Uterus (tissue), 2 donors: Measurements from ENCODE around the gene OR6Y1.

Experiments used
- CTCF ChIP-seq, 4 experiments: fragments of 200-600 bp in 2 of 4; fragments of 450-650 bp in 2 of 4; sonication (generic) in 2 of 4; IDR thresholded peaks; one replicate each; pipeline ENCODE4 v1.5.1; 2016 to 2019; ENCODE audit warnings: antibody characterized with exemption in 4 of 4, mild to moderate bottlenecking in 2 of 4, moderate library complexity in 1 of 4
- POLR2A ChIP-seq, 2 donors: fragments of 450-650 bp; IDR thresholded peaks; one replicate each; pipeline ENCODE4 v1.6.1; 2016; ENCODE audit warnings: antibody characterized with exemption in 2 of 2, mild to moderate bottlenecking in 1 of 2, moderate library complexity in 1 of 2

GRCh38 chr1:158559696-158560095 is 5.5 kb upstream of the OR6Y1 start:
- TF ChIP-seq CTCF (IDR thresholded peaks at IDR 0.05) (no peak), POLR2A (IDR thresholded peaks at IDR 0.05) (no peak)
